Kidney glomerular epithelial cell (primary cell): Measurements from ENCODE around the gene ESF1.
"Not testable (repeated sequence)": the region's sequence is repeated elsewhere in the genome, so short reads cannot be mapped to it uniquely, and the experiment has no call there.

Experiments
- DNase-seq: peaks from one replicate; lab custom pipeline; 2025; lab: John Stamatoyannopoulos, UW

Gene ESF1

DNA sequence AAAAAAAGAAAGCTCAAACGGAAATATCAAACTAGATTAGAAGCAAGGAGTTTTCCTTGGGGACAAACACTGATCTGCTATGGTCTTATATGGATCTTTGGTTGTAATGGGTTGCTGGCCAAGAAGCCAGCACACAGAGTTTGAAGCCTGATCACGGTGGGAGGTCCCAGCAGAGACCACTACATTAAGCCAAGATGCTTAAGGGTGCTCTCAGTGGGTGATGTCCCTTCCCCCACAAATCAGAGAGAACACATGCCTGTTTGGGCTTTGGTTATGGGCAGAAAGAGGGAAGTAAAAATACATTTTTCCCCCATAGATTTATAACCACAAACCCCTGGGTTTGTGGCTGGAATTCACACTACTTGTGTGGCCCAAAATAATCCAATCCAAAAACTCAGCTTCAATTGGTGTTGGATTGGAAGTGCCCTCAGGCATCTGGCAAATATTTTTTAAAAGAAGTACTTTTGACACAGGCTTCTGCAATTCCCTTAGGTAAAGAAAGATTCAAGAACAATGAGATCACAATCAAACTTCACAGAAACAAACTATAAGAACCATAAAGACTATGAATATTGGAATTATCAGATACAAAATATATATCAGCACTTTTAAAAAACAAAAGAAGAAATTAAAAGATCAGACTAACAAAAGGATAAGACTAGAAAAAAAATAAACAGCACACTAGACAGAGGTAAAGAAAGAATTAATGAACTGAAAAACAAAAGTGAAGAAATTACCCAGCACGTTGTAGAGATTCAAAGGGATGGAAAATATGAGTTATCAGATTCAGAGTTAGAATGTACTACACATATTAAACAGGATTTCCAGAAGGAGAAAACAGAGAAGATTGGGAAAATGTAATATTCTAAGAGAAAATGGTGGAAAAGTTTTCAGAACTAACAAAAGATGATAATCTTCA lies 44.7 kb downstream of the ESF1 start:
- no peak for DNase-seq

DNA sequence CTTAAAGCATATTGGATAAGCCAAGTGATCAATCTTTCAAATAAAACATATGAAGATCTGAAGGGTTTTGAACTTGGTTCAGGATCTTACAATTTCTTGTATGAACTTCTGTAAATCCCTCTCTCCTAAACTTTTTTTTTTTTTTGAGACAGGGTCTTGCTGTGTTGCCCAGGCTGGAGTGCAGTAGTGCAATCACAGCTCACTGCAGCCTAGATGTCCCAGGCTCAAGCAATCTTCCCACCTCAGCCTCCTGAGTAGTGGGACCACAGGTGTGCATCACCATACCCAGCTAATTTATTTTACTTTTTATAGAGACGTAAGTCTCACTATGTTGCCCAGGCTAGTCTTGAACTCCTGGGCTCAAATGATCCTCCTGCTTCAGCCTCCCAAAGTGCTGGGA lies 46.5 kb downstream of the ESF1 start:
- DNase-seq, result not testable (repeated sequence)

DNA sequence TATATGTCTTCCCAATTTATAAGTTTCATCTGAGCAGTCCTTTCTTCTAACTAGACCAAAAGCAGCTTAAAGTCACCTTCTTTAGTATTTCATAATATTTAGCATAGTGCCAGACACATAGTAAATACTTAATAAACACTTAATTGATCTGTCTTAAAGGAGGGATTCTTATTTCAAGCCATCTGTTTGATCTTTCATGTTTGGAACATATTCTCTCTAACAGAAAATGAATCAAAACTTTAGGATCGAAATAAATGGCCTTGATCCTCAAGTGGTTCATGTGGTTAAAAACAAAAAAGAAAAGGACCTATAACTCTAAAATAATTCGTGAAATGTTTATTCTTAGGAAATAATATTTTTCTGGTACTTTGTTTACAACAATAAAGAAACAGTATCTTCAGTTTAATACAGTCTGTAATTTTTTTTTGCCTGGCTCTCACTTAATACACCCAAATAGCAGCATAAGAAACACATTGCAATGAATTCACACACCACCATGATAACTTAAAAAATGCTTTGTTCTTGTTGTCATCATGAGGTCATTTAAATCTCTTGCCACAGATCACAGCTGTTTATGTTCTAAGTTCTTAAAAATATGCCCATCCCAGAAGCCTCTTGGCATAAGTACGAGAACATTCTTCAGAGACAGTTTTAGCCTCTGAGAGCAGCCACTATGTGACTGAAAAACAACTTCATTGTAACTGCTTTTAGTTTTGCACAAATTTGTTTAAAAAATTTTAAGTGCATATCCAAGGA lies 48.1 kb downstream of the ESF1 start:
- DNase-seq, result no peak

DNA sequence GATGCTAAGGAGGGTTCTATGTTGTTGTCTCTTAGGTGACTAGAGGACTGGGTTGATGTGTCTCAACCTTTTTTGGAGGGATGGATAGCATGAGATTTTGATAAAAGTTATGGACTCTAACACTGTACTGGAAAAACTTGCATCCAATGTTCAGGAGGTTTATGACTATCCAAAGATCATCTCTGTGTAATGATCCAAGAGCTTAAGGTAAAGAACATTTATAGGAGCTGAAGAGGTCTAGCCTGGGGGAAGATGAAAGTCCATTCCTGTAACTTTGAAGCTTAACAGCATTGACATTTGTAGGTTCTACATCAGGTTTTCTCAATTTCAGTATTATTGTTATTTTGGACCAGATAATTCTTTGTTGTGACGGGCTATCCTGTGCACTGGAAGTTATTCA lies 48.9 kb downstream of the ESF1 start:
- no peak for DNase-seq

DNA sequence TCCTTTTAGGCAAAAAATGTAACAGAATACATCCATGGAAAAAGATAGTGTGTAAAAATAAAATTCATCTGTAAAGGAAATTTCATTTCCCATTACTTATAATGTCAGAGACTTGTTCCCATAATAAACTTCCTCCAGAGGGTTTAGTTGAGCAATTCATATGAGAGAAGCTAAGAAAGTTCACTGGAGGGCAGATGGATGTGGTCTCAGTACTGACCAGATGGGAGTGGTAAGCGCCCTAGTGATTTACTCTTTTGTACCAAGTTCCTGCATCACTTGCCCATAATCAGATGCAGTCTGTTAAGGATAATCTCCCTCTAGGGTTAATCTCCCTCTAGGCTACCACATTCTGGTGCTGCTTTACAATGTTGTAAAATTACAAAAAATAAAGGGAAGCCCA lies 61.7 kb downstream of the ESF1 start:
- no peak for DNase-seq

DNA sequence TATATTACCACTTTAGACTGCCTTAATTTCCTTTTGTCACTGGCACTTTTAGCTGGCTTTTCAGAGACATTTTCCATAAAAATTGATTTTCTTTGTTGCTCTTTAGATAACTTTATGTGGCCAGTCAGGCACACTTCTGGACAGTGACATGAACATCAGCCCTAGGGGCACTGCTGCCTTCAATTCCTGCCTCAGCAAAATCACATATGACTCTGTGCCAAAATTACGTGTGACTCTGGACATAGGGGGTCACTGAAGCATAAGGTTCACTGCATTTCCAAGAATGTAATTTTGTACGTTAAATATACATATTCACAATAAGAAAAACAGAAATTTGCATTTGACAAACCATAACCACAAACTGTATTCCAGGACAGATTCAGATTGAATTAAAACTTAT lies 66.5 kb downstream of the ESF1 start:
- DNase-seq, result no peak

DNA sequence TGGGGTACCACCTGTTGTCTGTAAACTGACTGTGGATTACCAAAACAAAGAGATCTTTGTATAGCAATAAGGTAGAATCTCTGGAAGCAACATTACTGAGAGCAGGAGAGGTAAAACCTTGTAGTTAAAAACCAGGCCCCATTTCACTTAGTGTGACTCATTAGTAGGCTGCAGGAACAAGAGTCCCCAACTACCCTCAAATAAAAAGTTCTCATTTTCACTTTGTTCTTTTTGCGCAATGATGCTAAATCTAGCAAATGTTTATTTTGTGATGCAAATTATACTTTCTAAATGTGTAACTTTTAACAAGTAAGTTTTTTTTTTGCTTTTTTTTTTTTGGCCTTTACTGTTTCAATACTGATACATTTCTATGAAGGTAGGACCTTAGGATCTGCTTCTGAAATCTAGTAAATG lies 67.1 kb downstream of the ESF1 start:
- DNase-seq, result no peak

DNA sequence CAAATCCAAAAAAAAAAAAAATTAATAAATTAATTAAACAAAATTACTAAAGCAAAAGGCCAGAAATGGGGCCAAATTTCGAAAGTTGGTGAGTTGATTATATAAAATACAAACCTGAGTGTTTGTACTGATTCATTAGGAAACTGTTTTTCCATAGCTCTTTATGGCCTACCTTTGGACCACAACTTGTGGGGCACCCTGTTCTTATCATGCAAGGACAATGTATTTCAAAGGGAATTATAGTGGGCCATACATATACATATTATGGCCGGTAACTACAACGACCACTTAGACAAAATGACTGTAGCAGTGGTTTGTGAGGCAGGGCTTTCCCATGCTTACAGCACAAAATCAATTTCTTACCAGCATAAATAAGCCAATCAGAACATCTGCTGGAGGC lies 69.5 kb downstream of the ESF1 start:
- DNase-seq, result no peak

DNA sequence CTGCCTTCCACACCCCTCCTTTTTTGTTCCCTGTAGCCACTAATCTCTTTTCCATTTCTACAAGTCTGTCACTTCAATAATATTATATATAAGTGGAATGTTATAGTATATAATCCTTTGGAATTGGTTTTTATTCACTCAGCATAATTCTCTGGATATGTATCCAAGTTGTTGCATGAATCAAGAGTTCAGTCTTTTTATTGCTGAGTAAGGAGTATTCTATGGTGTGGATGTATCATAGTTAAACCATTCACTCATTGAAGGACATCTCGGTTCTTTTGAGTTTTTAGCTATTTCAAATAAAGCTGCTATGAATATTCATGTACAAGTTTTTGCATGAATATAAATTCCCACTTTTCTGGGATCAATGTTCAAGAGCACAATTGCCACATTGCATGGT lies 76.5 kb downstream of the ESF1 start:
- no peak for DNase-seq

DNA sequence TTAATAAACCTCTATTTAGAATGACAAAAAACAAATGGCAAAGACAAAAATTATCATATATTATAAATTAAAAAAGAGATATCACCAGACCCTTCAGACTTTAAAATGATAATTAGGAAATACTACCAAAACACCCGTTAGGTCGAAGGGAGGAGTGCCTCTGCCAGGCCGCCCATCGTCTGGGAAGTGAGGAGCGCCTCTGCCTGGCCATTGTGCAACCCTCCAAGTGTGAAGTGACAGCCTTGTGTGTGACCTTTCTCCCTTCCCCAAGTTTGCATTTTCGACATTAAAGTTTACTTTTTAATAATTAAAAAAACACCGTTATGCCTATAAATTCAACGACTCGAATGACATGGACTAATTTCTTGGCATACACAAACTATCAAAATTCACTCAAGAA lies 81.5 kb downstream of the ESF1 start:
- no peak for DNase-seq

DNA sequence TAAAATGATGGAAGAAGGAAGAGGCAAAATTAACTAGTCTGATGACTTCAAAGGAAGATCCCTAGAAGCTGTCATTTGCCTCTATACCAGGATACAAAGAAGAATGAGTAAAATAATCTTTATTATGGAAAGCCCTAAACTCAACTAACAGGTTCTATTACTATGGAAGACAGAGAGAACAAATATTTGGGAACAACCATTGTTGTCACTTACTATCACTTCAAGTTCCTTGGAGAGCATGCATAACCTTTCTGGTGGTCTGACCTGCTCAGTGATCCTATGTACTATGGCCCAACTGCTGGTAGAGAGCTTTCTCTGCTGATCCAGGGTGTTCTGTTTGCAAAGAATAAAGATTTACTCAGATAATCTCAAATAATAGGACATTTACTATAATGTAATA lies 83.2 kb downstream of the ESF1 start:
- DNase-seq, result no peak

DNA sequence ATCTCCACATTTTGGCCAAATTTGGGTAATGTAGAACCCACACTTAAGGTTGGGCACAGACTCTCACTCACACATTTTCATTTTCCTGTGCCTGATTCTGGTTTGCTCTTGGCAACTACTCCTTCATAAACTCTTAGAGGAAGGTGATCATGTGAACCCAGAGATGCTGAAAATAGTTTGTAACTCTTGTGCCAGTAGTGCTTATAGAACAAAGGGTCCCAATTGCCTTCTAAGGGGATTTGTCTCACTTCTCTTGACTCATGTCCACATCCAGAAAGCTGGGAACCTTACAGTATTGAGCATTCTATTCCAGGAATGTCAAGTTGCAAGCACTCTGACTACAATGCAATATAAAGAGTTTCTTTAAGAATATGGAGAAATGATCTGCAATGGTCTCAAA lies 84.0 kb downstream of the ESF1 start:
- no peak for DNase-seq

DNA sequence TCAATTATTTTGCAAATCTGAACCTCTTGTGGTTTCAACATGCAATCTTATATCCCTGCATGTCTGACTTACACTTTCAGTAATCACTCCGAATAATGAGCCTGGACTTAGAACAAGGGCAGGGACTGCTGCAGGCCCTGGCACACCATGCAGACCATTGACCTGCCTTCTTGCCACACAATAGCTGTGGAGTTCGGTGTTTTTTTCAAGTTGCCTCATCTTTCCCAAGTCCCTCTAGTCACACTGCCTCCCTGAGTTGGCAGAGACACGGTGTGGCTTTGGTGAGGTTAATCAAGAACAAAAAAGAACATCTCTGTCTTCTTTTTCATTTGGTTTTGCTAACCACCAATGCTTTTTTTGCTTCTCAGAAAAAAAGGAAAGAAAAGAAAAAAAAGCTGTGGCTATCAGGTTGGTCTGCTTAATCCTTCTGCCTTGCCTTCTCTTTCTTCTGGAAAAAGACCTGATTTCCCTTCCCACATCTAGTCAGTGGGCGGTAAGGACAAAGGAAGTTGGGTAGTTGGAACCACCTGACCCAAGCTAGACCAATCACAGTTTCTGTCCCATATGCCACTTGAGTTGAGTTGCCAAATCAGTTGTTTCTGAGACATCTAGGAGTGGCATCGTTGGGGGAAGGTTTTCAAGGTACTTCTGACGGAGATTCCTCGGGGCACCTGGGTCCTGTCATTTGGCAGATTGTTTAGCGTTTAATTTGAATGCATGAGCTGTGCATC lies 90.1 kb downstream of the ESF1 start:
- no peak for DNase-seq

DNA sequence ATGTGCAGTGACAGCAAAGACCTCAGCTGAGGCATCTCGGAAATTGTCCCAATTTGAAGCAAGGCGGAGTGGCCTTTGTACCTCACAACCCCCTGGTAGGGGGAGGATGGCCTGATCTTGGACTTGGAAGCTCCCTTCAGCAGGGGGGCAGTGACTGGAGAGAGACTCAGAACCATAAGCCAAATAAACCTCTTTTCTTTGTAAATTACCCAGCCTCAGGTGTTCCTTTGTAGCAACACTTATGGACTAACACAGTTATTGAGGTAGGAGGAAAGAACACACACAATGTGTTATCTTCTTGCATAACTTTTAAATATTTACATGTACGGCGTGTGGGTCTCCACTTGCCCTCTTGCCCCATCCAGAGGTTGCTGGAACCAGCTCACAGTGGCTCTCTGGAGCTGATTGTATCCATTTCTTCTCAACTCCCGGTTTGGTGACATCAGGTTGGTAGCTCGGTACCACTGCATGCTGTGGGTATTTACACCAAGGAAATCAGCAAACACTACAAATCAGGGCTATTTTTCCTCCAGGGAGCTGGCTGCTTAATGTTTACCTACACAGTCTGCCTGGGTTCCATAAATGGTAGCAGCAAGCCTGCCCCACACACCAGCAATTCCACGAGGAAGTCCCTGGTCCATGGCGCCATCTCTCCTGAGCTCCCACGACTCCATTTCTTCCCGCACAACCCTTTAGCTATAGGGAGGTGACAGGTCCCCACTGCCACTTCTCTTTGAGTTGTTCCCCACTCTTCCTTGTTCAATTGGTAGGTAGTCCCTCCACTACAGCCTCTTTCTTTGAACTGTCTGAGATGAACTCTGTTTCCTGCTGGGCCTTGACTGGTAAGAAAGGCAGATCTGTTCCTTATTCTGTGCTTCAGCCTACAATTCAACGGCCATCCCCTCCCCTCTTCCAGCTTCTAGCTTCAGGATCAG lies 91.7 kb downstream of the ESF1 start:
- DNase-seq, result no peak

DNA sequence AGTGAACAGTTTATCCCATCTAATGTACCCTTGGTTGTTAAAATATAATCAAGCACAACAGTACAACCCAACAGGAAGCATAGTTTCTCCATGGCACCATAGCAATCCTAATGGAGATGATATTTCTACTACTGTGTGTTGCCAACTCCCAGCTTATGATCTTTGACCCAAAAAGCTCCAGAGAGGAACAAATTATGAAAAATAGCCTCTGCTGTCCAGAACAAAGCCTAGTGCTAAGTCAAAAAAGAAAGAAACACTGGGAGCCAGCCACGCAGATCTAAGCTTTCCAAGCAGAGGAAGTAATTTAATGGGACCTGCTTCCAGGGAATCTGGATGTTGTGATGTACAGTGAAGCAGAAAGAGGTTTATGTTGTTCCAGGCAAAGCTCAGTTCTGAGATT lies 93.8 kb downstream of the ESF1 start:
- DNase-seq, result no peak

DNA sequence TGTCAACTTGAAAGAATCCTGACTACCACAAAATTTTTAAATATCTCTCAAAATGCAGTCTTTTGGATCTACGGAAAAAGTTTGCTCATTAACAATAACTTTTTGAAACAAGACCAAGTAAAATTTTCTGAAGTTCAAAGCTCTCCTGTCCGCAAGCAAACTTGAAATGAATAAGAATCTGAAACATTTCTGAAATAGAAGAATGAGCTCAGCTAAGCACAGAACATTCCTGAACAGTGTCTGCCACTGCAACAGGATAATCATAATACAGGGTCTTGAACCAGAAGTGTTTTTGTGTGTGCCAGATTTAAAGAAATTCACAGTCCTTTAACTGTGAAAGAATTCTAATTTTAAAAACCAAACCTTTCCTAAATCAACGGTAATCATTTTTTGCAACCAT lies 96.9 kb downstream of the ESF1 start:
- DNase-seq, result no peak

DNA sequence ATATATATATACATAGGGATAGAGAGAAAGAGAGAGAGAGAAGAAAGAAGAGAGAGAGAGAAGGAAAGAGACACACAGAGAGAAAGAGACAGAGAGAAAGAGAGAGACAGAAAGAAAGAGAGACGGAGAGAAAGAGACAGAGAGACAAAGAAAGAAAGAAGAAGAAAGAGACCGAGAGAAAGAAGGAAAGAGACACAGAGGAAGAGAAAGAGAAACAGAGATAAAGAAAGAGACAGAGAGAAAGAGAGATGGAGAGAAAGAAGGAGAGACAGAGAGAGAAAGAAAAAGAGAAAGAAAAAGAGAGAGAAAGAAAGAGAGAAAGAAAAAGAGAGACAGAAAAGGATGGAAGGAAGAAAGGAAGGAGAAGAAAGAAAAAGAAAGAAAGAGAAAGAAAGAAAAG lies 99.1 kb downstream of the ESF1 start:
- DNase-seq, result no peak

DNA sequence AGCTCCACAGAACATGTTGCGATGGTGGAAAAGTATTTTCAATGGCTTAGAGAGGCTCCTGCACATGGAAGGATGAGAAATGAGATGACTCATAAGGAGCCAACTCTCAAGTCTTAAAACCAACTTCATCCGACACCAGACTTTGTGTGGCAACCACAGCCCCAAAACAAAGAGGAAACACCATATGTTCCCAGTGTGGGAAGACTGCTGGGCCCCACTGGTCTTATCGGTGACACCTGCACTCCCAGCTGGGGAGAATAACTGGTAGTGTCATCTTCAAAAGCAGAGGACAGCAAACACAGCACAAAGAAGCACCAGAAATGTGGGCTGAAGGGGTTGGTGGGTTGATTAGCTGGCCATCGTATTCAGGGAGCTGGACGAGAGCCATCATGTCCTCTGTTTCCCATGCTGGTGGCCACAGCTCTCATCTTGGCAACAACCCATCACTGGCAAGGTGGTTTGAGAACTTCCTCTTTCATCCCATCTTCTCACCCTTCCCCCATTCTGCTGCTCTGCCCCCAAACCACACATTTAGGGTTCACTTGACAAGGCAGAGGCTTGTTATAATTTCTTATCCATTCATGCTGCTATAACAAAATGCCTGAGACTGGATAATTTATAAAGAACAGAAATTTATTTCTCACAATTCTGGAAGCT lies 100.0 kb downstream of the ESF1 start:
- DNase-seq, result no peak

DNA sequence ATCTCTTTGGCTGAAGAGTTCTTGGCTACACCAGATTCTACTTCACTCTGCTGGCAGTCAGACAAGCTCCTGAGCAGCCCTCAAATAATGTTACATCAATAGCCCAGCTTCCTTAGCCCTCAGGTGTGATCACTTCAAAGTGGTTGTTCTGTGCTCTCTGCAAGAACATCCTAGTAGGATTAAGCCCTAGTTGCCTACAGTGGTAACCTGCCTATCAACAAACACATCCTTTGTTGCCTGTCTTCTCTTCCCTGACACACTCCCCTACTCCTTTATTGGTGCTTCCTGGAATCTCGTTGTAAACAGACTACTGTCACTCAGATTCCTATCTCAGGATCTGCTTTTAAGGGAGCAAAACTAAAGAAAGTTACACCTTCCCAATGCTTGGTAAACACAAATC lies 100.9 kb downstream of the ESF1 start:
- DNase-seq, result no peak

DNA sequence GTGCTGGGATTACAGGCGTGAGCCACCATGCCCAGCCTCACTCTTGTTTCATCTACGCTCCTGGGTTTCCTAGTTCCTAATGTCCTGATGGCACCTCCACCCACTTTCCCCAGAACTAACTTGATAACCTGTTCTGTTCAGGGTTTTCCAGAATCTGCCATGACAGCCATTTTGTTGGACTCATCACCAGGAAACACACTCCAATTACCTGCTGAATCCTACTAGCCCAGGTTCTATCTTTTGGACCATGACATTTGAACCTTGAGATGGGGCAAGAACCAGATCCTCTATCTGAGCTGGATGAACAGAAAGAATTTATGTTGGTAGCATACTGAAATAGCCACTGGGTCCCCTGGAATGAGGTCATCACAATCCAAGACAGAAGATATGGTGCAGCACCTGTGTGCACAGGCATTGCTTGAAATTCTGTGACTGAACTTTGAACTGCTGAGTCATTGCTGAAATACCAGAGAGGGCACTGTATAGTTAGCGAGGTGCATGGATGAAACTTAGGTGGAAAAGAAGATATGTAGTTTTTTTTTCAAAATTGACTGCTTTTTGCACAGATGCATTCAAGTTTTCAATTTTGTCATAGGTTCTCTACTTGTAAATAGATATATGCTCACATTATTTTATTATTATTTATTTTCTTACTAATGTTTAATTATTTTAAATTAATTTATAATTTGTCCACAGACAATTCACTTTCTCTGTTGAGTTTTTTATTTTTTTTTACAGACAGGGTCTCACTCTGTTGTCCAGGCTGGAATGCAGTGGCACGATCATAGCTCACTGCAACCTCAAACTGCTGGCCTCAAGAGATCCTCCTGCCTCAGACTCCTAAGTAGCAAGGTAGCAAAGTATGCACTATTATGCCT lies 103.2 kb downstream of the ESF1 start:
- no peak for DNase-seq
